ENCODE data around the gene ATP2B2.

DNA sequence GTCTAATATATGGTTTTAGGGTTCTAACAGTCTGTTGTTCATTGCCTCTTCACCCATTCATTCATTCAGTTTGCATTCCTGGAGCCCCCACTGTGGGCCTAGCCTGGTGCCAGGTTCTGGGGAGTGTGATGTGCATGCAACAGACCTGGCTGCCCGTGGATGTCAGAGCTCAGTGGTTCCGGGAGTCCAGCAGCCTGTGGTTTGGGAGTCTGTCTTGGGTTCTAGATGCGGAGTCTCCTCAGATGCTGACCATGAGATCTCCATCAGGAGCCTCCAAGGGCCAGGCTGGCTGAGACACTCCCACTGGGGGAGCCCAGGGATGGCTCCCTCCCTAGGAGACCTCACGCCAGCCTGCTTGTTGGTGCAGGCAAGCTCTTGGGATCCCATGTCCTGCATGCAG is 92.3 kb downstream of the ATP2B2 start:
- no peak for TF ChIP-seq GATA1 (IDR thresholded peaks at IDR 0.05; ENCODE audit: low read depth, low read length)
- no peak for TF ChIP-seq POLR2A (IDR thresholded peaks at IDR 0.05; ENCODE audit: low read length)

Measured in erythroblast (primary cell).